Suprapubic skin (tissue), 3 donors: Measurements from ENCODE around the gene SV2C.

Source experiments
- CTCF ChIP-seq, 2 donors: fragments of 200-600 bp in 1 of 2; fragments of 450-650 bp in 1 of 2; sonication (generic) in 1 of 2; IDR thresholded peaks; one replicate each; pipeline ENCODE4 v1.5.1; 2016 to 2019; ENCODE audit warnings: antibody characterized with exemption in 2 of 2, mild to moderate bottlenecking in 1 of 2, moderate library complexity in 1 of 2
- EP300 ChIP-seq: sonication (generic); formaldehyde crosslinking; IDR thresholded peaks from one replicate; pipeline ENCODE4 v1.6.1; 2017; ENCODE audit warnings: antibody characterized with exemption
- POLR2A ChIP-seq, 2 donors: fragments of 450-650 bp; IDR thresholded peaks; one replicate each; pipeline ENCODE4 v1.6.1; 2017; ENCODE audit warnings: antibody characterized with exemption in 2 of 2, mild to moderate bottlenecking in 2 of 2, moderate library complexity in 2 of 2

DNA sequence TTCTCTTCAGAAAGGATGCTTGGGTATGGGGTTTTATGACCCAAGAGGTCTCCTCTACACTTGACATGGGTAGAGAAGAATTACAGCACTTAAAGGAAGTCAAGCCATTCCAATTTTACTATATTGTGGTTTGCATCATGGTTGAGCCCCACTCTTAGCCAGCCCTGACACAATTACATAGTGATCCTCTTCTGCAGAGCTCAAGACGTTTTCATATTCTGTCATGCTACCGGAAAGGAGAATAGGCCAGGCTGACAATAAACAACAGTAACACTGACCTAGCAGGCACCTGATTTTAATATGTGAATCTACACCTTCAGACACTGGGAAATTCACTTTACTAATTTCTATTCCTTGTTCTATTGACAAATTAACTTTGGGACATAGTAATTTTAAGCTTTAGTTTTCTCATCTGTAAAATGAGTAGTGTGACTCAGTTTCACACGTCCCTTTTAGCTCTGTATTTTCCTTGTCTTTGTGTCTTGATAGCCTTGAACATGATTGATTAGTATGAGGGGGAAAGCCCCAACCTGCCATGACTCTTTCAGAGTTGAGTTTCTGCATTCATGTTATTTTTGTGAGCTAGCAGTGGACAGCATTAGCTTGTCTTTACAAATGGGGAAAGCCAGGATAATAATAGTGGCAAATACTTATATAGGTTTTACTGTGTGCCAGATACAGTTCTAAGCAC, 83.8 kb downstream of the SV2C start:
- no peak for TF ChIP-seq EP300
- no peak for TF ChIP-seq POLR2A (IDR thresholded peaks at IDR 0.05)
- no peak for TF ChIP-seq CTCF (IDR thresholded peaks at IDR 0.05)
